Vagina (tissue), 2 donors: ENCODE results near the gene TNPO3.

Source experiments
- CTCF ChIP-seq, 3 experiments: fragments of 450-650 bp in 2 of 3; fragments of 200-600 bp in 1 of 3; sonication (generic) in 1 of 3; IDR thresholded peaks; one replicate each; pipeline ENCODE4 v1.5.1; 2017 to 2019; ENCODE audit warnings: antibody characterized with exemption in 3 of 3, mild to moderate bottlenecking in 2 of 3, moderate library complexity in 2 of 3
- POLR2AphosphoS5 ChIP-seq, 2 donors: sonication (generic); formaldehyde crosslinking; IDR thresholded peaks; one replicate each; pipeline ENCODE4 v1.9.0; 2017; ENCODE audit warnings: antibody characterized with exemption in 2 of 2, mild to moderate bottlenecking in 2 of 2, low read depth in 1 of 2; ENCODE audit not compliant: insufficient read depth in 1 of 2

- TF ChIP-seq CTCF (IDR thresholded peaks at IDR 0.05) (no peak), POLR2AphosphoS5 (IDR thresholded peaks at IDR 0.05; ENCODE audit: insufficient read depth in 1 of 2, low read depth in 1 of 2) (no peak)
These were observed 17.3 kb downstream of the TNPO3 start for GRCh38 chr7:129037585-129037984.
